HG03280 (cell line): Measurements from ENCODE around the gene SLF2.
A peak's percentile ranks its signal among the peaks of the same experiment; 100 is the strongest.

Experiments
- ATAC-seq: cut with Tn5 transposase; IDR thresholded peaks from one replicate; pipeline ENCODE4 v1.9.1; 2021; ENCODE audit warnings: mild to moderate bottlenecking, moderate library complexity; ENCODE audit not compliant: unreplicated experiment

The SLF2 gene

GRCh38 chr10:100978121-100978900, 65.5 kb downstream of the SLF2 start:
- ATAC-seq, result no peak

- ATAC-seq, result no peak
Observed at GRCh38 chr10:100978901-100979195, 66.1 kb downstream of the SLF2 start.

- ATAC-seq, result no peak
Observed at GRCh38 chr10:100979791-100980272, 67.1 kb downstream of the SLF2 start.

- no peak for ATAC-seq
Observed at GRCh38 chr10:100980311-100980710, 67.5 kb downstream of the SLF2 start.

- ATAC-seq, result no peak
Observed at GRCh38 chr10:100980711-100981110, 67.9 kb downstream of the SLF2 start.

- no peak for ATAC-seq
Observed at GRCh38 chr10:100981178-100981772, 68.5 kb downstream of the SLF2 start.

- no peak for ATAC-seq
Observed at GRCh38 chr10:100982916-100983830, 70.4 kb downstream of the SLF2 start.

GRCh38 chr10:100983868-100984671, 71.3 kb downstream of the SLF2 start:
- ATAC-seq, result no peak

- no peak for ATAC-seq
Observed at GRCh38 chr10:100984672-100985177, 72.0 kb downstream of the SLF2 start.

GRCh38 chr10:100985336-100985735, 72.6 kb downstream of the SLF2 start:
- no peak for ATAC-seq

GRCh38 chr10:100986623-100986951, 73.8 kb downstream of the SLF2 start:
- no peak for ATAC-seq

GRCh38 chr10:100986952-100987684, 74.4 kb downstream of the SLF2 start, which contains the start of the genes MRPL43 and TWNK:
MRPL43 (minus strand) TSS chr10:100987497; CDS start chr10:100987443, 54 bp downstream.
TWNK (plus strand) TSS chr10:100987543; CDS start chr10:100988211, 668 bp downstream.
- ATAC-seq, result peak; percentile 85

GRCh38 chr10:100987685-100988049, 74.9 kb downstream of the SLF2 start:
- peak; percentile 10 for ATAC-seq

- ATAC-seq, result no peak
Observed at GRCh38 chr10:100988166-100988565, 75.4 kb downstream of the SLF2 start.

- ATAC-seq, result no peak
Observed at GRCh38 chr10:100989088-100989487, 76.3 kb downstream of the SLF2 start.

- ATAC-seq, result no peak
Observed at GRCh38 chr10:100993986-100994708, 81.4 kb downstream of the SLF2 start.

GRCh38 chr10:100995181-100995580, 82.4 kb downstream of the SLF2 start:
- no peak for ATAC-seq

- ATAC-seq, result no peak
Observed at GRCh38 chr10:100996678-100997359, 84.1 kb downstream of the SLF2 start.
